Sigmoid colon (tissue), 4 donors: ENCODE results near the gene SMIM45.

Experiments used
- EP300 ChIP-seq, 4 donors: sonication (generic); formaldehyde crosslinking; IDR thresholded peaks; one replicate each; pipeline ENCODE4 v1.6.1; 2017; ENCODE audit warnings: antibody characterized with exemption in 4 of 4
- POLR2A ChIP-seq, 2 donors: fragments of 450-650 bp; IDR thresholded peaks; one replicate each; pipeline ENCODE4 v1.6.1; 2016; ENCODE audit warnings: antibody characterized with exemption in 2 of 2, mild to moderate bottlenecking in 2 of 2, moderate library complexity in 2 of 2
- POLR2AphosphoS5 ChIP-seq, 4 donors: sonication (generic); formaldehyde crosslinking; IDR thresholded peaks; one replicate each; pipeline ENCODE4 v1.6.1; 2017; ENCODE audit warnings: antibody characterized with exemption in 4 of 4

DNA sequence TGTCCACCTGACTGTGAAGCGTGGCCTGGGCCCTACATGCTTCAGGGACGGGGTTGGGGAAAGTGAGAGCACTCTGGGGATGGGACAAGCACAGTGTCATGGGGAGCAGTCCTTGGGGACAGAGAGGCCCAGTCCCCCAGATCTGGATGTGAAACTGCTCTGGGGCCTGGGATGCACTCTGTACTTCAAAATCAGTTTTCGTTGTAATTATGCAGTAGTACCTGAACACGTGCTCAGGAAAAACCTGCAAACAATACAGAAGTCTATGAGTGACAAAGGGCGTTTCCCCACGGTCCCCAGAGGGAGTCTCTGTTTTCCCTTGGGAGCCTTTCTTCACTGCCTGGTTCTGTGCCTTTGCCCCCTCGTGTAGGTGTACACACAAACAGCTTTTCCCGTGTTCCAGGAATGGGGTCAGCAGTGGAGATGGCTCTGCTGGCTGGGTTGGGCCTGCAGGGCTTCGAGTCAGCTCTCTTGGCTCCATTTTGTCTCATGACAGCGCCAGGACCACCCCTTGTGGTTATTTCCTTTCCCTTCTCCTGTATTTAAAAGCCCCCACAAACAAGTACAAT, 20.2 kb upstream of the SMIM45 start:
- TF ChIP-seq POLR2AphosphoS5 (IDR thresholded peaks at IDR 0.05): no peak
- no peak for TF ChIP-seq EP300 (IDR thresholded peaks at IDR 0.05)
- TF ChIP-seq POLR2A (IDR thresholded peaks at IDR 0.05): no peak
